Chondrocyte (in vitro differentiated cells): ENCODE measurements around the gene TCERG1L. TPM values are rescaled to one million over a fixed set of nuclear protein-coding genes. Genes with fewer than 3 reads are reported as not detected.
"Not testable (repeated sequence)": the region's sequence is repeated elsewhere in the genome, so short reads cannot be mapped to it uniquely, and the experiment has no call there.

Experiments
- DNase-seq: peaks from one replicate; pipeline ENCODE4 v3.0.0; 2021; ENCODE audit warnings: mixed read lengths, low spot score
- H3K27ac Mint-ChIP-seq: one replicate; pipeline ENCODE4 v1.8.0; 2021; ENCODE audit warnings: mild to moderate bottlenecking, moderate library complexity, mixed read lengths; ENCODE audit not compliant: unreplicated experiment
- H3K27me3 Mint-ChIP-seq: 2 replicates; pipeline ENCODE4 v1.8.0; 2021; ENCODE audit warnings: low read depth, mixed read lengths
- H3K36me3 Mint-ChIP-seq: 2 replicates; pipeline ENCODE4 v1.8.0; 2021; ENCODE audit warnings: low read depth, mixed read lengths
- H3K4me1 Mint-ChIP-seq: 2 replicates; pipeline ENCODE4 v1.8.0; 2021; ENCODE audit warnings: low read depth, mild to moderate bottlenecking, mixed read lengths
- H3K4me3 Mint-ChIP-seq: one replicate; pipeline ENCODE4 v1.8.0; 2021; ENCODE audit warnings: mild to moderate bottlenecking, moderate library complexity, mixed read lengths; ENCODE audit not compliant: unreplicated experiment
- H3K9me3 Mint-ChIP-seq: 2 replicates; pipeline ENCODE4 v1.8.0; 2021; ENCODE audit warnings: low read depth, mixed read lengths
- CTCF ChIP-seq: fragments of 200-600 bp; sonication (generic); IDR thresholded peaks from 2 replicates; pipeline ENCODE4 v1.5.0; 2021; ENCODE audit warnings: antibody characterized with exemption, mild to moderate bottlenecking, moderate library complexity
- total RNA-seq: library from RNA; stranded (reverse); gene quantifications from 3 replicates; pipeline ENCODE4 v1.2.1, GENCODE V29; 2021

TCERG1L gene
- total RNA-seq, 1 donor from 2014 or later, result not detected

- DNase-seq, result peak; percentile 71
- no peak for TF ChIP-seq CTCF
- H3K27ac Mint-ChIP-seq, result no peak overlapping the region
- H3K4me1 Mint-ChIP-seq, result no peaks in the 10 kb centered on the region
- peaks cover 2% of the 10 kb centered on the region for H3K27me3 Mint-ChIP-seq
- H3K4me3 Mint-ChIP-seq, result no peak overlapping the region
- H3K9me3 Mint-ChIP-seq, result peaks cover 33% of the 10 kb centered on the region
- H3K36me3 Mint-ChIP-seq, result peaks cover 1% of the 10 kb centered on the region
Measured at GRCh38 chr10:131158695-131159094, 152.8 kb downstream of the TCERG1L start.

- Mint-ChIP-seq H3K9me3 (peaks cover 39% of the 10 kb centered on the region), H3K4me3 (no peak overlapping the region)
- DNase-seq, result peak; percentile 32
Measured at GRCh38 chr10:131157899-131158298, 153.6 kb downstream of the TCERG1L start.

GRCh38 chr10:131155876-131156230, 155.7 kb downstream of the TCERG1L start:
- Mint-ChIP-seq H3K36me3 (peaks cover 6% of the 10 kb centered on the region), H3K9me3 (peaks cover 53% of the 10 kb centered on the region), H3K4me3 (no peak overlapping the region), H3K27ac (no peak overlapping the region), H3K4me1 (no peaks in the 10 kb centered on the region), H3K27me3 (peaks cover 2% of the 10 kb centered on the region)
- TF ChIP-seq CTCF, result no peak
- peak; percentile 35 for DNase-seq

More at GRCh38 chr10:131157899-131158298, 153.6 kb downstream of the TCERG1L start:
- no peak overlapping the region for H3K27ac Mint-ChIP-seq
- peaks cover 2% of the 10 kb centered on the region for H3K27me3 Mint-ChIP-seq
- peaks cover 1% of the 10 kb centered on the region for H3K36me3 Mint-ChIP-seq
- TF ChIP-seq CTCF, result no peak
- H3K4me1 Mint-ChIP-seq, result no peaks in the 10 kb centered on the region

- no peak for TF ChIP-seq CTCF
- no peaks in the 10 kb centered on the region for H3K4me1 Mint-ChIP-seq
- peaks cover 54% of the 10 kb centered on the region for H3K9me3 Mint-ChIP-seq
- H3K27me3 Mint-ChIP-seq, result peaks cover 2% of the 10 kb centered on the region
- H3K4me3 Mint-ChIP-seq, result no peak overlapping the region
- H3K27ac Mint-ChIP-seq, result no peak overlapping the region
- peaks cover 6% of the 10 kb centered on the region for H3K36me3 Mint-ChIP-seq
- peak; percentile 57 for DNase-seq
Measured at GRCh38 chr10:131155218-131155875, 156.2 kb downstream of the TCERG1L start.

DNA sequence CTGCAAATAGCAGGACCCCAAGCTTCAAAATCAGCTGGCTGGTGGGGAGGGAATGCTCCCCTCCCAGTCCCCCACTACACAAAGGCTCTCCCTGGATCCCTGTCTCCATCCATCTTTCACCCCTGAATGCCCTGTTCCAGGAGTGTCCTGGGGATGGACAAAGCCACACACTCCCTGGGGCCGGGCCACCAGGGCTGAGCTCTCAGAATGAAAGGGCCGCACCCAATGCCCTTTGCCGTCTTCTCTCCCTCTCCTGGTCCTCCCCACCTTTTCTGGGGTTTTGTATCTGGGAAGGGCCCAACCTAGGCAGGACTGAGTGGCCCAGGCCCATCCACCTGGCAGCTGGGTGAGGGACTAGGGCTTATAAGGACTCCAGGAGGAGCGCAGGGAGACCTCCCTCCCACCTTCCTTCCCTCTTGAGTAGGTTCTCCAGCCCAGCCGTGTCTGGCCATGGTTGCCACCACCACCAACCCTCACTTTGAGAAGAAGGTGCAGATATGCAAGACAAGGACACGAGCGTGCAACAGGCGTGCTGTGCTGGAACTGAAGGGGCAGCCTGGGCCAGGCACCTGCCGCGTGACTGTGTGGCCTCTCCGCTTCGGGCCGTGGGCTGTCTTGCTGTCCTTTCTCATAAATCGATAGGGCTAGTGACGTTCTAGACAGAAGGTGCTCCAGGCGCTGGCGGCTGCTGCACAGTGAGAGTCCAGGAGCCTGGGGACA, 157.1 kb downstream of the TCERG1L start:
- peak; percentile 81 for DNase-seq
- Mint-ChIP-seq H3K4me3 (no peak overlapping the region), H3K36me3 (peaks cover 6% of the 10 kb centered on the region), H3K4me1 (no peaks in the 10 kb centered on the region), H3K9me3 (peaks cover 50% of the 10 kb centered on the region), H3K27me3 (peaks cover 2% of the 10 kb centered on the region), H3K27ac (no peak overlapping the region)
- no peak for TF ChIP-seq CTCF

GRCh38 chr10:131152456-131152855, 159.1 kb downstream of the TCERG1L start:
- peaks cover 48% of the 10 kb centered on the region for H3K9me3 Mint-ChIP-seq
- H3K4me3 Mint-ChIP-seq, DNase-seq, H3K4me1 Mint-ChIP-seq, H3K36me3 Mint-ChIP-seq, H3K27ac Mint-ChIP-seq, H3K27me3 Mint-ChIP-seq: not testable (repeated sequence)
